Measurements from ENCODE around the gene TMEFF2.

Gene TMEFF2

DNA sequence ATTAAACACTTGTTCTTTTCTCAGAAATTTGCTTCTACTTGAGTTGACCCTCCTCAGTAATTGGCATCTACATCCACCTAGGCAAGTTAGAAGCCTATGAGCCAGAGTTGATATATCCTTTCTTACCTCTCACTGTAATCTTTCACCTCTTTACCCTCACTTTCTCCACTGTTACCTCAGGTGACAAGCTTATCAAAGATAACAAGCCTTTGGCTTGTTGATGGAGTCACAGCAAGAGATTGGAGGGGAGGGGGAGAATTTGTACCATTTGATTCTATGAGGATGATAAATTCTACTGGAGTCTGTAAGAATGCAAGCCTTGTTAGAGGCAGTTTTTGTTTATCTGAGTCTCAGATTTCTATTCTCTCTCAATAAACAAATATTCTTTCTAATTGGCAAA, 176.9 kb downstream of the TMEFF2 start:
- Histone ChIP-seq H3K9me3 (ENCODE audit: insufficient read depth, low read depth, low read length) (no peaks in the 10 kb centered on the region), H3K9me2 (replicated peaks; ENCODE audit: low read depth, low read length) (no peaks in the 10 kb centered on the region), H2AFZ (ENCODE audit: low read length) (no peak overlapping the region), H3K4me3 (ENCODE audit: low read length, poor library complexity, severe bottlenecking) (no peak overlapping the region), H3K9ac (ENCODE audit: low read depth, low read length, poor library complexity, severe bottlenecking) (no peak overlapping the region), H3K79me2 (ENCODE audit: insufficient read depth, low read length) (no peaks in the 10 kb centered on the region), H3F3A (ENCODE audit: low read depth) (no peaks in the 10 kb centered on the region), H4K20me1 (ENCODE audit: insufficient read depth, low read length, poor library complexity, severe bottlenecking) (no peaks in the 10 kb centered on the region), H3K4me2 (ENCODE audit: low read depth, low read length, poor library complexity, severe bottlenecking) (no peak overlapping the region), H3K36me3 (ENCODE audit: insufficient read depth, low read length) (no peaks in the 10 kb centered on the region), H3K4me1 (ENCODE audit: insufficient read depth, low read length, poor library complexity, severe bottlenecking) (peaks cover 3% of the 10 kb centered on the region), H3K27me3 (ENCODE audit: insufficient read depth, low read length, poor library complexity, severe bottlenecking) (no peaks in the 10 kb centered on the region)
- no peak for TF ChIP-seq CTCF (conservative IDR thresholded peaks at IDR 0.05; ENCODE audit: low read length)
- TF ChIP-seq EZH2phosphoT487 (IDR thresholded peaks at IDR 0.05; ENCODE audit: borderline replicate concordance): no peak

GRCh38 chr2:192016265-192016664, 178.5 kb downstream of the TMEFF2 start:
- Histone ChIP-seq H3K9ac (ENCODE audit: low read depth, low read length, poor library complexity, severe bottlenecking) (no peak overlapping the region), H3K79me2 (ENCODE audit: insufficient read depth, low read length) (no peaks in the 10 kb centered on the region), H3K4me1 (ENCODE audit: insufficient read depth, low read length, poor library complexity, severe bottlenecking) (peaks cover 3% of the 10 kb centered on the region), H3K9me2 (replicated peaks; ENCODE audit: low read depth, low read length) (no peaks in the 10 kb centered on the region), H3K9me3 (ENCODE audit: insufficient read depth, low read depth, low read length) (no peaks in the 10 kb centered on the region), H3F3A (ENCODE audit: low read depth) (no peaks in the 10 kb centered on the region), H3K4me3 (ENCODE audit: low read length, poor library complexity, severe bottlenecking) (no peak overlapping the region), H3K4me2 (ENCODE audit: low read depth, low read length, poor library complexity, severe bottlenecking) (no peak overlapping the region), H4K20me1 (ENCODE audit: insufficient read depth, low read length, poor library complexity, severe bottlenecking) (no peaks in the 10 kb centered on the region), H3K36me3 (ENCODE audit: insufficient read depth, low read length) (no peaks in the 10 kb centered on the region), H2AFZ (ENCODE audit: low read length) (no peak overlapping the region), H3K27me3 (ENCODE audit: insufficient read depth, low read length, poor library complexity, severe bottlenecking) (no peaks in the 10 kb centered on the region)
- TF ChIP-seq EZH2phosphoT487 (IDR thresholded peaks at IDR 0.05; ENCODE audit: borderline replicate concordance): no peak
- TF ChIP-seq CTCF (conservative IDR thresholded peaks at IDR 0.05; ENCODE audit: low read length): no peak

DNA sequence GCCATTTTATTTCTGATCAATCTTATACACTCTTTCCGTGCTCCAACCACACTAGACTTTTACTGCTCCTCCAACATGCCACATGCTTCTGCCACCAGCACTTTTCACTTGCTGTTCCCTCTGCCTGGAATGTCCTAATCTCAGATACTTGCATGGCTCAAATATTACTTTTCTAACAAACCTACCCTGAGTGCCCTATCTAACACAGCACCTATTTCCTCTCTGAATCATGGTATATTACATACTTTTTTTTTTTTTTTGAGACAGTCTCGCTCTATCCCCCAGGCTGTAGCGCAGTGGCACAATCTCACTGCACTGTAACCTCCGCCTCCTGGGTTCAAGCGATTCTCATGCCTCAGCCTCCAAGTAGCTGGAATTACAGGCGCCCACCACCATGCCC, 181.5 kb downstream of the TMEFF2 start:
- TF ChIP-seq EZH2phosphoT487 (IDR thresholded peaks at IDR 0.05; ENCODE audit: borderline replicate concordance) (no peak), CTCF (conservative IDR thresholded peaks at IDR 0.05; ENCODE audit: low read length) (no peak)
- Histone ChIP-seq H3K9me2 (replicated peaks; ENCODE audit: low read depth, low read length) (no peaks in the 10 kb centered on the region), H4K20me1 (ENCODE audit: insufficient read depth, low read length, poor library complexity, severe bottlenecking) (no peaks in the 10 kb centered on the region), H3K4me1 (ENCODE audit: insufficient read depth, low read length, poor library complexity, severe bottlenecking) (no peaks in the 10 kb centered on the region), H3F3A (ENCODE audit: low read depth) (no peaks in the 10 kb centered on the region), H3K36me3 (ENCODE audit: insufficient read depth, low read length) (no peaks in the 10 kb centered on the region), H3K4me2 (ENCODE audit: low read depth, low read length, poor library complexity, severe bottlenecking) (no peak overlapping the region), H2AFZ (ENCODE audit: low read length) (no peak overlapping the region), H3K79me2 (ENCODE audit: insufficient read depth, low read length) (no peaks in the 10 kb centered on the region), H3K27me3 (ENCODE audit: insufficient read depth, low read length, poor library complexity, severe bottlenecking) (no peaks in the 10 kb centered on the region), H3K4me3 (ENCODE audit: low read length, poor library complexity, severe bottlenecking) (no peak overlapping the region), H3K9me3 (ENCODE audit: insufficient read depth, low read depth, low read length) (no peaks in the 10 kb centered on the region), H3K9ac (ENCODE audit: low read depth, low read length, poor library complexity, severe bottlenecking) (no peak overlapping the region)

Data from Loucy (cell line).